GM23338 (cell line): ENCODE measurements around the gene ASB2. TPM values are rescaled to one million over a fixed set of nuclear protein-coding genes. Genes with fewer than 3 reads are reported as not detected.

ENCODE experiments used
- ATAC-seq: fragments of 200-7000 bp; cut with Tn5 transposase; 3 replicates; pipeline ENCODE4 v1.9.1; 2020
- DNase-seq: peaks from one replicate; pipeline ENCODE4 v3.0.0-alpha.2; 2015; ENCODE audit warnings: low spot score
- H2AFZ ChIP-seq: fragments of 200-600 bp; sonication (generic); 2 replicates; pipeline ENCODE4 v1.8.0; 2016; ENCODE audit warnings: antibody characterized with exemption, mild to moderate bottlenecking, moderate library complexity
- H3F3A ChIP-seq: fragments of 200-600 bp; sonication (generic); replicated peaks from 2 replicates; pipeline ENCODE4 v1.8.0; 2017; ENCODE audit warnings: antibody characterized with exemption, mixed run types, low read depth
- H3K27ac ChIP-seq: fragments of 200-600 bp; sonication (generic); 2 replicates; pipeline ENCODE4 v1.6.1; 2016; ENCODE audit warnings: low read depth
- H3K27me3 ChIP-seq: fragments of 200-600 bp; sonication (generic); 2 replicates; pipeline ENCODE4 v1.8.0; 2016; ENCODE audit warnings: mild to moderate bottlenecking, mixed run types, moderate library complexity; ENCODE audit not compliant: insufficient read depth
- H3K36me3 ChIP-seq: fragments of 200-600 bp; sonication (generic); 2 replicates; pipeline ENCODE4 v1.8.0; 2016; ENCODE audit warnings: mild to moderate bottlenecking; ENCODE audit not compliant: insufficient read depth
- H3K4me1 ChIP-seq: fragments of 200-600 bp; sonication (generic); 2 replicates; pipeline ENCODE4 v1.8.0; 2016; ENCODE audit warnings: mild to moderate bottlenecking, moderate library complexity; ENCODE audit not compliant: insufficient read depth
- H3K4me2 ChIP-seq: fragments of 200-600 bp; sonication (generic); 2 replicates; pipeline ENCODE4 v1.7.1; 2017; ENCODE audit warnings: mixed run types
- H3K4me3 ChIP-seq: fragments of 200-600 bp; sonication (generic); 2 replicates; pipeline ENCODE4 v1.6.1; 2016; ENCODE audit warnings: mixed run types
- H3K79me2 ChIP-seq: fragments of 200-600 bp; sonication (generic); replicated peaks from 2 replicates; pipeline ENCODE4 v1.8.0; 2017; ENCODE audit warnings: mild to moderate bottlenecking; ENCODE audit not compliant: insufficient read depth
- H3K9me2 ChIP-seq: fragments of 200-600 bp; sonication (generic); 2 replicates; pipeline ENCODE4 v1.8.0; 2017; ENCODE audit not compliant: insufficient read depth
- H4K20me1 ChIP-seq: fragments of 200-600 bp; sonication (generic); replicated peaks from 2 replicates; pipeline ENCODE4 v1.8.0; 2017; ENCODE audit warnings: mild to moderate bottlenecking; ENCODE audit not compliant: insufficient read depth
- H3K27ac Mint-ChIP-seq: 2 replicates; pipeline ENCODE4 v1.8.0; 2020; ENCODE audit warnings: inconsistent platforms, mild to moderate bottlenecking, moderate library complexity, mixed read lengths
- H3K27me3 Mint-ChIP-seq: 3 replicates; pipeline ENCODE4 v1.8.0; 2022; ENCODE audit warnings: low read depth, mild to moderate bottlenecking, moderate library complexity, mixed read lengths, inconsistent platforms; ENCODE audit not compliant: insufficient read depth, poor library complexity
- H3K36me3 Mint-ChIP-seq: 3 replicates; pipeline ENCODE4 v1.8.0; 2021; ENCODE audit warnings: low read depth, mild to moderate bottlenecking, inconsistent platforms, moderate library complexity, mixed read lengths
- H3K4me1 Mint-ChIP-seq: 3 replicates; pipeline ENCODE4 v1.8.0; 2020; ENCODE audit warnings: mild to moderate bottlenecking, inconsistent platforms, mixed read lengths
- H3K4me3 Mint-ChIP-seq: 3 replicates; pipeline ENCODE4 v1.8.0; 2021; ENCODE audit warnings: moderate library complexity, mild to moderate bottlenecking, inconsistent platforms, mixed read lengths
- H3K9me3 Mint-ChIP-seq: 3 replicates; pipeline ENCODE4 v1.8.0; 2020; ENCODE audit warnings: moderate library complexity, mild to moderate bottlenecking, inconsistent platforms, mixed read lengths
- CREB1 ChIP-seq: fragments of 250-450 bp; sonication (Bioruptor Pico); IDR thresholded peaks from 2 replicates; pipeline ENCODE4 v1.5.0; 2020; ENCODE audit warnings: low read depth, mild to moderate bottlenecking, moderate library complexity
- EZH2 ChIP-seq: fragments of 200-600 bp; sonication (generic); IDR thresholded peaks from one replicate; pipeline ENCODE4 v1.8.0; 2017; ENCODE audit warnings: antibody characterized with exemption, mild to moderate bottlenecking, low read depth; ENCODE audit not compliant: unreplicated experiment
- EZH2phosphoT487 ChIP-seq: fragments of 200-600 bp; sonication (generic); IDR thresholded peaks from one replicate; pipeline ENCODE4 v1.8.1; 2018; ENCODE audit warnings: antibody characterized with exemption; ENCODE audit not compliant: unreplicated experiment
- JUNB ChIP-seq: IDR thresholded peaks from one replicate; pipeline ENCODE4 v1.6.1; 2016; ENCODE audit warnings: antibody characterized with exemption; ENCODE audit not compliant: unreplicated experiment
- NANOG ChIP-seq: IDR thresholded peaks from 2 replicates; pipeline ENCODE4 v1.6.1; 2016; ENCODE audit warnings: antibody characterized with exemption, borderline replicate concordance
- POLR2AphosphoS5 ChIP-seq: IDR thresholded peaks from 2 replicates; pipeline ENCODE4 v1.6.1; 2016; ENCODE audit warnings: antibody characterized with exemption, low read depth
- STAT1 ChIP-seq: IDR thresholded peaks from one replicate; pipeline ENCODE4 v1.6.1; 2016; ENCODE audit warnings: antibody characterized with exemption; ENCODE audit not compliant: unreplicated experiment
- ZNF114 ChIP-seq: fragments of 250-450 bp; sonication (Bioruptor Pico); IDR thresholded peaks from 2 replicates; pipeline ENCODE4 v1.5.0; 2020; ENCODE audit warnings: mild to moderate bottlenecking, moderate library complexity
- ZNF331 ChIP-seq: fragments of 250-450 bp; sonication (Bioruptor Pico); IDR thresholded peaks from 2 replicates; pipeline ENCODE4 v1.5.0; 2020; ENCODE audit warnings: low read depth, mild to moderate bottlenecking, moderate library complexity
- polyA plus RNA-seq: library from polyadenylated mRNA; unstranded; fragments of >200 nt; fragmentation: Nextera tagmentation; extraction: Ambion mirVana; gene quantifications from 2 replicates; pipeline ENCODE4 v1.2.1, GENCODE V29; 2016
- total RNA-seq: library from RNA; depleted of rRNA; stranded (reverse); fragments of >200 nt; shearing (Covaris generic); gene quantifications from 2 replicates; pipeline ENCODE4 v1.2.3, GENCODE V29; 2014
- TF ChIP-seq, protein P1 (sequence below): IDR thresholded peaks from one replicate; pipeline ENCODE4 v1.6.1; 2018; ENCODE audit warnings: antibody characterized with exemption; ENCODE audit not compliant: unreplicated experiment
- TF ChIP-seq, protein P2 (sequence below), 2 experiments: fragments of 200-600 bp in 1 of 2; sonication (generic) in 1 of 2; conservative IDR thresholded peaks; 2 replicates each; pipeline versions ENCODE4 v1.5.1 to v1.6.1; 2016 to 2017; ENCODE audit warnings: antibody characterized with exemption in 2 of 2, low read depth in 2 of 2, mild to moderate bottlenecking in 2 of 2, moderate library complexity in 1 of 2
- TF ChIP-seq, protein P3 (sequence below): IDR thresholded peaks from 2 replicates; pipeline ENCODE4 v1.6.1; 2016; ENCODE audit warnings: antibody characterized with exemption
- TF ChIP-seq, protein P4 (sequence below): fragments of 250-450 bp; sonication (Bioruptor Pico); IDR thresholded peaks from 2 replicates; pipeline ENCODE4 v1.5.0; 2020; ENCODE audit warnings: mild to moderate bottlenecking, moderate library complexity

The ASB2 gene
- total and polyA plus RNA-seq, 2 experiments from 2014 or later, result 1.2 to 1.7 TPM

DNA sequence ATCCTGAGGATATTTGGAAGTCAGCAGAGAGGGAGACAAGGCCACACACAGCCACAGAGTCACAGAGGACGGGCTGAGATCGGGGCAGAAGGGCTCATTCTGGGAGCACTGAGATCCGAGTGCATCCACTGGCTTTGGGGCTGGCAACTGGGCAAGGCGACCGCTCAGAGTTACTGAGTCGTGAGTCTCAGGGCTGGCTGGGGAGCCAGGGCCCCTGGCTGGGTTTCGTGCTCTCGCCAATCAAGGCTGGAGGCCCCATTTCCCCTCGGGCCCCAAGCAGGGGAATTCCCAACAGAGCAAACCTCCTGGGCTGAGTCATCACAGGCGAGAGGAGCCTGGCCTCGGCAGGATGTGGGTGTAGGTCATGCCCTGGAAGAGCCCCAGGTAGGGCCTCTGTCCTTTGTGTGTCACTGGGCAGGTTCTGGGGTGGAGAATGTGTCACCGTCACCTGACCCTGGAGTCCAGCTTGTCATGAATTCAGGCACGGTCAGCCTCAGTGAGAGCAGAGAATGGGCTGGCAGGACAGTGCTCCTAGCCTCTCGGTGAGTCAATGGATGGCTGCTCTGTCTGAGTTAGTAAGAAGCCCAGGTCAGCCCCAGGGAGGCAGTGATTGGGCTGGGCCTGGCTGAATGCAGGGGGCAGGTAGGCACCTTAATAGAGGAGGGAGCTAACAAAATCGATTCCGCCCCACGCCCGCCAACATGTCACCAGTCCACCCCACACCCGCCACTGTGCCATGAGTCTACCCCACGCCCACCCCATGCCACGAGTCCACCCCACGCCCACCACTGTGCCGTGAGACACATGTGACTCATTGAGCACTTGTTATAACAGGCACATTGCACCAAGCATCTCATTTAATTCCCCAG, 16.9 kb downstream of the ASB2 start:
- peaks cover 2% of the 10 kb centered on the region for H3K27me3 Mint-ChIP-seq
- Histone ChIP-seq H3K4me2 (no peak overlapping the region; the same call in 1 of the 2 replicates), H4K20me1 (no peaks in the 10 kb centered on the region), H3K36me3 (no peaks in the 10 kb centered on the region), H3K4me3 (no peak overlapping the region), H3K4me1 (no peaks in the 10 kb centered on the region), H3K9me2 (no peaks in the 10 kb centered on the region), H3K27me3 (no peaks in the 10 kb centered on the region), H3F3A (no peaks in the 10 kb centered on the region), H3K27ac (no peak overlapping the region), H2AFZ (peak overlapping the region; percentile 78), H3K79me2 (no peaks in the 10 kb centered on the region)
- H3K4me3 Mint-ChIP-seq, result no peak overlapping the region
- no peaks in the 10 kb centered on the region for H3K36me3 Mint-ChIP-seq
- H3K4me1 Mint-ChIP-seq, result peaks cover 22% of the 10 kb centered on the region
- ATAC-seq (peak; percentile 83), DNase-seq (peak; percentile 59)
- TF ChIP-seq, protein P1, sequence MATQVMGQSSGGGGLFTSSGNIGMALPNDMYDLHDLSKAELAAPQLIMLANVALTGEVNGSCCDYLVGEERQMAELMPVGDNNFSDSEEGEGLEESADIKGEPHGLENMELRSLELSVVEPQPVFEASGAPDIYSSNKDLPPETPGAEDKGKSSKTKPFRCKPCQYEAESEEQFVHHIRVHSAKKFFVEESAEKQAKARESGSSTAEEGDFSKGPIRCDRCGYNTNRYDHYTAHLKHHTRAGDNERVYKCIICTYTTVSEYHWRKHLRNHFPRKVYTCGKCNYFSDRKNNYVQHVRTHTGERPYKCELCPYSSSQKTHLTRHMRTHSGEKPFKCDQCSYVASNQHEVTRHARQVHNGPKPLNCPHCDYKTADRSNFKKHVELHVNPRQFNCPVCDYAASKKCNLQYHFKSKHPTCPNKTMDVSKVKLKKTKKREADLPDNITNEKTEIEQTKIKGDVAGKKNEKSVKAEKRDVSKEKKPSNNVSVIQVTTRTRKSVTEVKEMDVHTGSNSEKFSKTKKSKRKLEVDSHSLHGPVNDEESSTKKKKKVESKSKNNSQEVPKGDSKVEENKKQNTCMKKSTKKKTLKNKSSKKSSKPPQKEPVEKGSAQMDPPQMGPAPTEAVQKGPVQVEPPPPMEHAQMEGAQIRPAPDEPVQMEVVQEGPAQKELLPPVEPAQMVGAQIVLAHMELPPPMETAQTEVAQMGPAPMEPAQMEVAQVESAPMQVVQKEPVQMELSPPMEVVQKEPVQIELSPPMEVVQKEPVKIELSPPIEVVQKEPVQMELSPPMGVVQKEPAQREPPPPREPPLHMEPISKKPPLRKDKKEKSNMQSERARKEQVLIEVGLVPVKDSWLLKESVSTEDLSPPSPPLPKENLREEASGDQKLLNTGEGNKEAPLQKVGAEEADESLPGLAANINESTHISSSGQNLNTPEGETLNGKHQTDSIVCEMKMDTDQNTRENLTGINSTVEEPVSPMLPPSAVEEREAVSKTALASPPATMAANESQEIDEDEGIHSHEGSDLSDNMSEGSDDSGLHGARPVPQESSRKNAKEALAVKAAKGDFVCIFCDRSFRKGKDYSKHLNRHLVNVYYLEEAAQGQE, result no peak
- TF ChIP-seq EZH2, result no peak
- TF ChIP-seq STAT1, result no peak
- TF ChIP-seq, protein P2, sequence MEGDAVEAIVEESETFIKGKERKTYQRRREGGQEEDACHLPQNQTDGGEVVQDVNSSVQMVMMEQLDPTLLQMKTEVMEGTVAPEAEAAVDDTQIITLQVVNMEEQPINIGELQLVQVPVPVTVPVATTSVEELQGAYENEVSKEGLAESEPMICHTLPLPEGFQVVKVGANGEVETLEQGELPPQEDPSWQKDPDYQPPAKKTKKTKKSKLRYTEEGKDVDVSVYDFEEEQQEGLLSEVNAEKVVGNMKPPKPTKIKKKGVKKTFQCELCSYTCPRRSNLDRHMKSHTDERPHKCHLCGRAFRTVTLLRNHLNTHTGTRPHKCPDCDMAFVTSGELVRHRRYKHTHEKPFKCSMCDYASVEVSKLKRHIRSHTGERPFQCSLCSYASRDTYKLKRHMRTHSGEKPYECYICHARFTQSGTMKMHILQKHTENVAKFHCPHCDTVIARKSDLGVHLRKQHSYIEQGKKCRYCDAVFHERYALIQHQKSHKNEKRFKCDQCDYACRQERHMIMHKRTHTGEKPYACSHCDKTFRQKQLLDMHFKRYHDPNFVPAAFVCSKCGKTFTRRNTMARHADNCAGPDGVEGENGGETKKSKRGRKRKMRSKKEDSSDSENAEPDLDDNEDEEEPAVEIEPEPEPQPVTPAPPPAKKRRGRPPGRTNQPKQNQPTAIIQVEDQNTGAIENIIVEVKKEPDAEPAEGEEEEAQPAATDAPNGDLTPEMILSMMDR (conservative IDR thresholded peaks at IDR 0.05; ENCODE audit: low read depth in 2 of 2), result no peak
- TF ChIP-seq, protein P3, sequence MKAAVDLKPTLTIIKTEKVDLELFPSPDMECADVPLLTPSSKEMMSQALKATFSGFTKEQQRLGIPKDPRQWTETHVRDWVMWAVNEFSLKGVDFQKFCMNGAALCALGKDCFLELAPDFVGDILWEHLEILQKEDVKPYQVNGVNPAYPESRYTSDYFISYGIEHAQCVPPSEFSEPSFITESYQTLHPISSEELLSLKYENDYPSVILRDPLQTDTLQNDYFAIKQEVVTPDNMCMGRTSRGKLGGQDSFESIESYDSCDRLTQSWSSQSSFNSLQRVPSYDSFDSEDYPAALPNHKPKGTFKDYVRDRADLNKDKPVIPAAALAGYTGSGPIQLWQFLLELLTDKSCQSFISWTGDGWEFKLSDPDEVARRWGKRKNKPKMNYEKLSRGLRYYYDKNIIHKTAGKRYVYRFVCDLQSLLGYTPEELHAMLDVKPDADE, result no peak
- no peak for TF ChIP-seq JUNB
- TF ChIP-seq EZH2phosphoT487, result no peak
- no peak for TF ChIP-seq POLR2AphosphoS5
- no peak for TF ChIP-seq ZNF114 (CRISPR knock-in tag)
- TF ChIP-seq, protein P4, sequence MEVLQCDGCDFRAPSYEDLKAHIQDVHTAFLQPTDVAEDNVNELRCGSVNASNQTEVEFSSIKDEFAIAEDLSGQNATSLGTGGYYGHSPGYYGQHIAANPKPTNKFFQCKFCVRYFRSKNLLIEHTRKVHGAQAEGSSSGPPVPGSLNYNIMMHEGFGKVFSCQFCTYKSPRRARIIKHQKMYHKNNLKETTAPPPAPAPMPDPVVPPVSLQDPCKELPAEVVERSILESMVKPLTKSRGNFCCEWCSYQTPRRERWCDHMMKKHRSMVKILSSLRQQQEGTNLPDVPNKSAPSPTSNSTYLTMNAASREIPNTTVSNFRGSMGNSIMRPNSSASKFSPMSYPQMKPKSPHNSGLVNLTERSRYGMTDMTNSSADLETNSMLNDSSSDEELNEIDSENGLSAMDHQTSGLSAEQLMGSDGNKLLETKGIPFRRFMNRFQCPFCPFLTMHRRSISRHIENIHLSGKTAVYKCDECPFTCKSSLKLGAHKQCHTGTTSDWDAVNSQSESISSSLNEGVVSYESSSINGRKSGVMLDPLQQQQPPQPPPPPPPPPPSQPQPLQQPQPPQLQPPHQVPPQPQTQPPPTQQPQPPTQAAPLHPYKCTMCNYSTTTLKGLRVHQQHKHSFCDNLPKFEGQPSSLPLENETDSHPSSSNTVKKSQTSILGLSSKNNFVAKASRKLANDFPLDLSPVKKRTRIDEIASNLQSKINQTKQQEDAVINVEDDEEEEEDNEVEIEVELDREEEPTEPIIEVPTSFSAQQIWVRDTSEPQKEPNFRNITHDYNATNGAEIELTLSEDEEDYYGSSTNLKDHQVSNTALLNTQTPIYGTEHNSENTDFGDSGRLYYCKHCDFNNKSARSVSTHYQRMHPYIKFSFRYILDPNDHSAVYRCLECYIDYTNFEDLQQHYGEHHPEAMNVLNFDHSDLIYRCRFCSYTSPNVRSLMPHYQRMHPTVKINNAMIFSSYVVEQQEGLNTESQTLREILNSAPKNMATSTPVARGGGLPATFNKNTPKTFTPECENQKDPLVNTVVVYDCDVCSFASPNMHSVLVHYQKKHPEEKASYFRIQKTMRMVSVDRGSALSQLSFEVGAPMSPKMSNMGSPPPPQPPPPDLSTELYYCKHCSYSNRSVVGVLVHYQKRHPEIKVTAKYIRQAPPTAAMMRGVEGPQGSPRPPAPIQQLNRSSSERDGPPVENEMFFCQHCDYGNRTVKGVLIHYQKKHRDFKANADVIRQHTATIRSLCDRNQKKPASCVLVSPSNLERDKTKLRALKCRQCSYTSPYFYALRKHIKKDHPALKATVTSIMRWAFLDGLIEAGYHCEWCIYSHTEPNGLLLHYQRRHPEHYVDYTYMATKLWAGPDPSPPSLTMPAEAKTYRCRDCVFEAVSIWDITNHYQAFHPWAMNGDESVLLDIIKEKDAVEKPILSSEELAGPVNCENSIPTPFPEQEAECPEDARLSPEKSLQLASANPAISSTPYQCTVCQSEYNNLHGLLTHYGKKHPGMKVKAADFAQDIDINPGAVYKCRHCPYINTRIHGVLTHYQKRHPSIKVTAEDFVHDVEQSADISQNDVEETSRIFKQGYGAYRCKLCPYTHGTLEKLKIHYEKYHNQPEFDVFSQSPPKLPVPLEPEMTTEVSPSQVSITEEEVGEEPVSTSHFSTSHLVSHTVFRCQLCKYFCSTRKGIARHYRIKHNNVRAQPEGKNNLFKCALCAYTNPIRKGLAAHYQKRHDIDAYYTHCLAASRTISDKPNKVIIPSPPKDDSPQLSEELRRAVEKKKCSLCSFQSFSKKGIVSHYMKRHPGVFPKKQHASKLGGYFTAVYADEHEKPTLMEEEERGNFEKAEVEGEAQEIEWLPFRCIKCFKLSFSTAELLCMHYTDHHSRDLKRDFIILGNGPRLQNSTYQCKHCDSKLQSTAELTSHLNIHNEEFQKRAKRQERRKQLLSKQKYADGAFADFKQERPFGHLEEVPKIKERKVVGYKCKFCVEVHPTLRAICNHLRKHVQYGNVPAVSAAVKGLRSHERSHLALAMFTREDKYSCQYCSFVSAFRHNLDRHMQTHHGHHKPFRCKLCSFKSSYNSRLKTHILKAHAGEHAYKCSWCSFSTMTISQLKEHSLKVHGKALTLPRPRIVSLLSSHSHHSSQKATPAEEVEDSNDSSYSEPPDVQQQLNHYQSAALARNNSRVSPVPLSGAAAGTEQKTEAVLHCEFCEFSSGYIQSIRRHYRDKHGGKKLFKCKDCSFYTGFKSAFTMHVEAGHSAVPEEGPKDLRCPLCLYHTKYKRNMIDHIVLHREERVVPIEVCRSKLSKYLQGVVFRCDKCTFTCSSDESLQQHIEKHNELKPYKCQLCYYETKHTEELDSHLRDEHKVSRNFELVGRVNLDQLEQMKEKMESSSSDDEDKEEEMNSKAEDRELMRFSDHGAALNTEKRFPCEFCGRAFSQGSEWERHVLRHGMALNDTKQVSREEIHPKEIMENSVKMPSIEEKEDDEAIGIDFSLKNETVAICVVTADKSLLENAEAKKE (CRISPR knock-in tag), result no peak
- no peak for TF ChIP-seq ZNF331 (CRISPR knock-in tag)
- no peak for TF ChIP-seq CREB1
- no peak for TF ChIP-seq NANOG
- H3K27ac Mint-ChIP-seq, result peak overlapping the region; percentile 54; the same call in 1 of the 2 replicates
- H3K9me3 Mint-ChIP-seq, result no peaks in the 10 kb centered on the region
